ENCODE measurements around the gene HACD1.

HACD1 gene

GRCh38 chr10:17563452-17563851 lies 53.7 kb downstream of the HACD1 start:
- H3K27ac ChIP-seq (ENCODE audit: low read depth, low read length, poor library complexity, severe bottlenecking), result no peak overlapping the region
- no peaks in the 10 kb centered on the region for H3K4me1 ChIP-seq (ENCODE audit: insufficient read depth, low read length, severe bottlenecking)
- no peaks in the 10 kb centered on the region for H3K9me2 ChIP-seq (ENCODE audit: low read depth, low read length)
- H3K4me3 ChIP-seq (ENCODE audit: low read depth, low read length, poor library complexity, severe bottlenecking), result no peak overlapping the region
- TF ChIP-seq CTCF (IDR thresholded peaks at IDR 0.05; ENCODE audit: low read length), result no peak
- TF ChIP-seq EZH2 (IDR thresholded peaks at IDR 0.05; ENCODE audit: borderline replicate concordance, low read length), result no peak
- H3K9ac ChIP-seq (ENCODE audit: low read length), result no peak overlapping the region
- H3K79me2 ChIP-seq (ENCODE audit: insufficient read depth, low read length), result no peaks in the 10 kb centered on the region
- H3K4me2 ChIP-seq (ENCODE audit: low read length), result no peak overlapping the region
- H3K9me3 ChIP-seq (ENCODE audit: low read length), result no peaks in the 10 kb centered on the region
- H3K27me3 ChIP-seq (ENCODE audit: insufficient read depth, low read length), result no peaks in the 10 kb centered on the region
- no peaks in the 10 kb centered on the region for H3F3A ChIP-seq (ENCODE audit: insufficient read depth, low read length)
- H4K20me1 ChIP-seq (ENCODE audit: insufficient read depth, low read length), result no peaks in the 10 kb centered on the region
- no peaks in the 10 kb centered on the region for H3K36me3 ChIP-seq (ENCODE audit: insufficient read depth, low read length)
- no peak overlapping the region for H2AFZ ChIP-seq (ENCODE audit: low read length)

- Histone ChIP-seq H3K27ac (ENCODE audit: low read depth, low read length, poor library complexity, severe bottlenecking) (no peak overlapping the region), H3K9me2 (ENCODE audit: low read depth, low read length) (no peaks in the 10 kb centered on the region), H3K79me2 (ENCODE audit: insufficient read depth, low read length) (no peaks in the 10 kb centered on the region), H2AFZ (ENCODE audit: low read length) (no peak overlapping the region), H3K36me3 (ENCODE audit: insufficient read depth, low read length) (no peaks in the 10 kb centered on the region), H3K4me1 (ENCODE audit: insufficient read depth, low read length, severe bottlenecking) (no peaks in the 10 kb centered on the region), H3K9ac (ENCODE audit: low read length) (no peak overlapping the region), H4K20me1 (ENCODE audit: insufficient read depth, low read length) (no peaks in the 10 kb centered on the region), H3K9me3 (ENCODE audit: low read length) (no peaks in the 10 kb centered on the region), H3K27me3 (ENCODE audit: insufficient read depth, low read length) (no peaks in the 10 kb centered on the region), H3K4me3 (ENCODE audit: low read depth, low read length, poor library complexity, severe bottlenecking) (no peak overlapping the region), H3F3A (ENCODE audit: insufficient read depth, low read length) (no peaks in the 10 kb centered on the region), H3K4me2 (ENCODE audit: low read length) (no peak overlapping the region)
- TF ChIP-seq EZH2 (IDR thresholded peaks at IDR 0.05; ENCODE audit: borderline replicate concordance, low read length) (no peak), CTCF (IDR thresholded peaks at IDR 0.05; ENCODE audit: low read length) (no peak)
Observed at GRCh38 chr10:17562614-17563013, 54.6 kb downstream of the HACD1 start.

GRCh38 chr10:17561111-17561510 lies 56.1 kb downstream of the HACD1 start:
- Histone ChIP-seq H3K9me2 (ENCODE audit: low read depth, low read length) (no peaks in the 10 kb centered on the region), H3K9ac (ENCODE audit: low read length) (no peak overlapping the region), H3K9me3 (ENCODE audit: low read length) (no peaks in the 10 kb centered on the region), H3K4me3 (ENCODE audit: low read depth, low read length, poor library complexity, severe bottlenecking) (no peak overlapping the region), H2AFZ (ENCODE audit: low read length) (no peak overlapping the region), H3K4me1 (ENCODE audit: insufficient read depth, low read length, severe bottlenecking) (no peaks in the 10 kb centered on the region), H3K27me3 (ENCODE audit: insufficient read depth, low read length) (no peaks in the 10 kb centered on the region), H3K79me2 (ENCODE audit: insufficient read depth, low read length) (no peaks in the 10 kb centered on the region), H3F3A (ENCODE audit: insufficient read depth, low read length) (no peaks in the 10 kb centered on the region), H3K4me2 (ENCODE audit: low read length) (no peak overlapping the region), H4K20me1 (ENCODE audit: insufficient read depth, low read length) (no peaks in the 10 kb centered on the region), H3K36me3 (ENCODE audit: insufficient read depth, low read length) (no peaks in the 10 kb centered on the region), H3K27ac (ENCODE audit: low read depth, low read length, poor library complexity, severe bottlenecking) (no peak overlapping the region)
- TF ChIP-seq EZH2 (IDR thresholded peaks at IDR 0.05; ENCODE audit: borderline replicate concordance, low read length) (no peak), CTCF (IDR thresholded peaks at IDR 0.05; ENCODE audit: low read length) (no peak)

All from OCI-LY1 (cell line).